HL-60 (cell line): ENCODE results near the gene CYP2D6.
"Not testable (repeated sequence)": the region's sequence is repeated elsewhere in the genome, so short reads cannot be mapped to it uniquely, and the experiment has no call there.

Experiments
- DNase-seq, 2 experiments: peaks; one replicate each; pipeline ENCODE4 v3.0.0-alpha.2; 2010 to 2020; ENCODE audit warnings: low read depth in 1 of 2, low spot score in 1 of 2
- H3K27ac ChIP-seq: fragments of 250-450 bp; sonication (Bioruptor Pico); replicated peaks from 2 replicates; pipeline ENCODE4 v1.5.1; 2020; ENCODE audit warnings: mild to moderate bottlenecking, moderate library complexity
- H3K27me3 ChIP-seq: fragments of 250-450 bp; sonication (Bioruptor Pico); 2 replicates; pipeline ENCODE4 v1.5.1; 2021; ENCODE audit warnings: mild to moderate bottlenecking, moderate library complexity; ENCODE audit not compliant: insufficient read depth, poor library complexity, severe bottlenecking
- H3K4me3 ChIP-seq: replicated peaks from 2 replicates; pipeline ENCODE4 v1.5.1; 2011; ENCODE audit warnings: mild to moderate bottlenecking, control low read depth, low read length; ENCODE audit not compliant: insufficient read depth
- GABPA ChIP-seq: IDR thresholded peaks from 2 replicates; pipeline ENCODE4 v1.6.1; 2012; ENCODE audit warnings: low read depth
- POLR2AphosphoS5 ChIP-seq: IDR thresholded peaks from 2 replicates; pipeline ENCODE4 v1.6.1; 2012; ENCODE audit warnings: low read depth
- SPI1 ChIP-seq: IDR thresholded peaks from 2 replicates; pipeline ENCODE4 v1.6.1; 2012; ENCODE audit warnings: low read depth, mild to moderate bottlenecking, borderline replicate concordance
- TF ChIP-seq, protein P1 (sequence below): IDR thresholded peaks from 2 replicates; pipeline ENCODE4 v1.6.1; 2012; ENCODE audit warnings: low read depth; ENCODE audit not compliant: insufficient replicate concordance
- TF ChIP-seq, protein P2 (sequence below): IDR thresholded peaks from one replicate; pipeline ENCODE4 v1.5.1; 2011; ENCODE audit warnings: low read length, control low read depth, inconsistent platforms; ENCODE audit not compliant: insufficient read depth

CYP2D6 gene

GRCh38 chr22:42150727-42151590 is 20.3 kb upstream of the CYP2D6 start:
- H3K4me3 ChIP-seq = no peak overlapping the region
- TF ChIP-seq, protein P1, sequence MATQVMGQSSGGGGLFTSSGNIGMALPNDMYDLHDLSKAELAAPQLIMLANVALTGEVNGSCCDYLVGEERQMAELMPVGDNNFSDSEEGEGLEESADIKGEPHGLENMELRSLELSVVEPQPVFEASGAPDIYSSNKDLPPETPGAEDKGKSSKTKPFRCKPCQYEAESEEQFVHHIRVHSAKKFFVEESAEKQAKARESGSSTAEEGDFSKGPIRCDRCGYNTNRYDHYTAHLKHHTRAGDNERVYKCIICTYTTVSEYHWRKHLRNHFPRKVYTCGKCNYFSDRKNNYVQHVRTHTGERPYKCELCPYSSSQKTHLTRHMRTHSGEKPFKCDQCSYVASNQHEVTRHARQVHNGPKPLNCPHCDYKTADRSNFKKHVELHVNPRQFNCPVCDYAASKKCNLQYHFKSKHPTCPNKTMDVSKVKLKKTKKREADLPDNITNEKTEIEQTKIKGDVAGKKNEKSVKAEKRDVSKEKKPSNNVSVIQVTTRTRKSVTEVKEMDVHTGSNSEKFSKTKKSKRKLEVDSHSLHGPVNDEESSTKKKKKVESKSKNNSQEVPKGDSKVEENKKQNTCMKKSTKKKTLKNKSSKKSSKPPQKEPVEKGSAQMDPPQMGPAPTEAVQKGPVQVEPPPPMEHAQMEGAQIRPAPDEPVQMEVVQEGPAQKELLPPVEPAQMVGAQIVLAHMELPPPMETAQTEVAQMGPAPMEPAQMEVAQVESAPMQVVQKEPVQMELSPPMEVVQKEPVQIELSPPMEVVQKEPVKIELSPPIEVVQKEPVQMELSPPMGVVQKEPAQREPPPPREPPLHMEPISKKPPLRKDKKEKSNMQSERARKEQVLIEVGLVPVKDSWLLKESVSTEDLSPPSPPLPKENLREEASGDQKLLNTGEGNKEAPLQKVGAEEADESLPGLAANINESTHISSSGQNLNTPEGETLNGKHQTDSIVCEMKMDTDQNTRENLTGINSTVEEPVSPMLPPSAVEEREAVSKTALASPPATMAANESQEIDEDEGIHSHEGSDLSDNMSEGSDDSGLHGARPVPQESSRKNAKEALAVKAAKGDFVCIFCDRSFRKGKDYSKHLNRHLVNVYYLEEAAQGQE = no peak
- TF ChIP-seq POLR2AphosphoS5 = no peak
- no peak overlapping the region for H3K27ac ChIP-seq
- DNase-seq = no peak
- H3K27me3 ChIP-seq = no peaks in the 10 kb centered on the region

DNA sequence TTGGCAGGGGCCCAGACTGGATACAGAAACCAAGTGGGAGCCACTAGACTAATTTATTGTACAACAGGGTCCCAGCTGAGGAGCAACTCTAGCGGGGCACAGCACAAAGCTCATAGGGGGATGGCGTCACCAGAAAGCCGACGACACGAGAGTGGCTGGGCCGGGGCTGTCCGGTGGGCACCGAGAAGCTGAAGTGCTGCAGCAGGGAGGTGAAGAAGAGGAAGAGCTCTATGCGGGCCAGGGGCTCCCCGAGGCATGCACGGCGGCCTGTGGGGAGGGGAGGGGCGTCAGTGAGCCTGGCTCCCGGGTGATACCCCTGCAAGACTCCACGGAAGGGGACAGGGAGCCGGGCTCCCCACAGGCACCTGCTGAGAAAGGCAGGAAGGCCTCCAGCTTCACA is 19.2 kb upstream of the CYP2D6 start:
- not testable (repeated sequence) for H3K4me3 ChIP-seq, H3K27ac ChIP-seq, H3K27me3 ChIP-seq, DNase-seq

DNA sequence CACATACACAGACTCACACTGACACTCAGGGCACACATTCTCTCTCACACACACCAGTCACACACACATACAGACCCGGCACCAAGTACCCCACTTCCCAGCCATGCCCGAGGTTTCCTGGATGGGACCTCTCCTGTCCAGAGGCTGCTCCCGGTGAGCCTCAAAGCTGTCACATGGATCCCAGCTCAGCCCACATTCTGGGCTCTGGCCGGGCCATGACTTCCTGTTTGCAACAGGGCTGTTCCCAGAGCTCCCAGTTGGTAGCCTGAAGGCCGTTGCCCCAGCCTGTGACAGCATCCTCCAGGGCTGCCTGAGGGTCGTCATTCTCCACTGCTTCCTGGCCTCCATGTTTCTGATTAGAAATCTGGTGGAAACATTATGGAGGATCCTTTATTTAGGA is 14.6 kb upstream of the CYP2D6 start:
- DNase-seq = peak; percentile 5 to 12
- H3K27me3 ChIP-seq = no peaks in the 10 kb centered on the region
- H3K4me3 ChIP-seq = no peak overlapping the region
- TF ChIP-seq, protein P2, sequence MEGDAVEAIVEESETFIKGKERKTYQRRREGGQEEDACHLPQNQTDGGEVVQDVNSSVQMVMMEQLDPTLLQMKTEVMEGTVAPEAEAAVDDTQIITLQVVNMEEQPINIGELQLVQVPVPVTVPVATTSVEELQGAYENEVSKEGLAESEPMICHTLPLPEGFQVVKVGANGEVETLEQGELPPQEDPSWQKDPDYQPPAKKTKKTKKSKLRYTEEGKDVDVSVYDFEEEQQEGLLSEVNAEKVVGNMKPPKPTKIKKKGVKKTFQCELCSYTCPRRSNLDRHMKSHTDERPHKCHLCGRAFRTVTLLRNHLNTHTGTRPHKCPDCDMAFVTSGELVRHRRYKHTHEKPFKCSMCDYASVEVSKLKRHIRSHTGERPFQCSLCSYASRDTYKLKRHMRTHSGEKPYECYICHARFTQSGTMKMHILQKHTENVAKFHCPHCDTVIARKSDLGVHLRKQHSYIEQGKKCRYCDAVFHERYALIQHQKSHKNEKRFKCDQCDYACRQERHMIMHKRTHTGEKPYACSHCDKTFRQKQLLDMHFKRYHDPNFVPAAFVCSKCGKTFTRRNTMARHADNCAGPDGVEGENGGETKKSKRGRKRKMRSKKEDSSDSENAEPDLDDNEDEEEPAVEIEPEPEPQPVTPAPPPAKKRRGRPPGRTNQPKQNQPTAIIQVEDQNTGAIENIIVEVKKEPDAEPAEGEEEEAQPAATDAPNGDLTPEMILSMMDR = no peak
- TF ChIP-seq, protein P1 = no peak
- TF ChIP-seq SPI1 = no peak
- TF ChIP-seq POLR2AphosphoS5 = no peak
- no peak for TF ChIP-seq GABPA
- no peak overlapping the region for H3K27ac ChIP-seq

DNA sequence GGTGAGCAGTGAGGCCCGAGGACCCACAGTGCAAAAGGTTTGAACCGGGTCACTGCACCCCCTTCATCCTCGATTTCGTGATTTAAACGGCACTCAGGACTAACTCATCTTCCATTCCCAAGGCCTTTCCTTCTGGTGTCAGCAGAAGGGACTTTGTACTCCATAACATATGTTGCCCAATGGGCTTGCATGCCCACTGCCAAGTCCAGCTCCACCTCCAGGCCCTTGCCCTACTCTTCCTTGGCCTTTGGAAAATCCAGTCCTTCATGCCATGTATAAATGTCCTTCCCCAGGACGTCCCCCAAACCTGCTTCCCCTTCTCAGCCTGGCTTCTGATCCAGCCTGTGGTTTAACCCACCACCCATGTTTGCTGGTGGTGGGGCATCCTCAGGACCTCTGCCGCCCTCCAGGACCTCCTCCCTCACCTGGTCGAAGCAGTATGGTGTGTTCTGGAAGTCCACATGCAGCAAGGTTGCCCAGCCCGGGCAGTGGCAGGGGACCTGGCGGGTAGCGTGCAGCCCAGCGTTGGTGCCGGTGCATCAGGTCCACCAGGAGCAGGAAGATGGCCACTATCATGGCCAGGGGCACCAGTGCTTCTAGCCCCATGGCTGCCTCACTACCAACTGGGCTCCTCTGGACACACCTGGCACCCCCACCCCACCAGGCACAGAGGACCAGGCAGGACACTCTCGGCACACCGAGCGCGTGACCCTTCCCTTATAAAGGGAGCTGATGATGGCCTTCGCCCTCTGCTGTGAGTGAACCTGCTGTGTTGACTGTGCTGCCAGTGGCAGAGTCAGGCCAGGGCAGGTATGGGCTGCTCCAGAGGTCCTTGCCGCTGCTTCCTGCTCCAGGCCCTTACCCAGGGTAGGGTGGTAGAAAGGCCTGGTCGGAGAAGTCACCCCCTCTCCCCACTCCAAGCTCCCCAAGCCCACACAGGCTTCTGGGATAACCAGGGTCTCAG is 13.5 kb upstream of the CYP2D6 start:
- not testable (repeated sequence) for DNase-seq, H3K4me3 ChIP-seq, H3K27ac ChIP-seq, H3K27me3 ChIP-seq

- Histone ChIP-seq H3K4me3 (no peak overlapping the region), H3K27ac (no peak overlapping the region), H3K27me3 (no peaks in the 10 kb centered on the region)
- DNase-seq = no peak
- TF ChIP-seq, protein P1 = no peak
- TF ChIP-seq, protein P2 = no peak
- no peak for TF ChIP-seq POLR2AphosphoS5
- no peak for TF ChIP-seq GABPA
- TF ChIP-seq SPI1 = no peak
These were observed 12.3 kb upstream of the CYP2D6 start for GRCh38 chr22:42142771-42143461.
